ENCODE results near the gene DPYSL3. TPM values are rescaled to one million over a fixed set of nuclear protein-coding genes. Genes with fewer than 3 reads are reported as not detected.
A peak's percentile ranks its signal among the peaks of the same experiment; 100 is the strongest.

Gene DPYSL3
- total RNA-seq, 1 experiment from 2014 or later = 24.8 TPM

DNA sequence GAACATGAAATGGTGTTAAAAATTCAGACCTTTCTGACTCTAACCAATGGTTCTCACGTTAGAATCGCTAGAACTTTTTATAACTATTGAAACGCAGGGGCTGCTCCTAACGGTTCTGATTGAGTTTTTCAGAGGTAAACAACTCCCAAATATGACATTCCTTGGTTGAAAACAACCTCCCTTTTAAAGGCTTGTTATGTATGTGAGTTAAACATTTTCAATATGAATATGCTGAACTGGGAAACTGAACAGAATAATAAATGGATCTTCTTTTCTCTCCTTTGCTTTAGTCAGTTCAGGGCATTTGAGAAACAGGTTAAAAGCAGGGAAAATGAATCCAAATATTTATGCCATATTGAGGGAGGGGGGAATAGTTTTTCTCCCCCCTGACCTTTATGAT, 13.2 kb upstream of the DPYSL3 start:
- no peak overlapping the region for H3K4me3 ChIP-seq (ENCODE audit: low read depth, low read length, poor library complexity, severe bottlenecking)
- no peaks in the 10 kb centered on the region for H3K36me3 ChIP-seq (ENCODE audit: insufficient read depth, low read length, poor library complexity, severe bottlenecking)
- H3K27ac ChIP-seq (ENCODE audit: low read depth, low read length, poor library complexity, severe bottlenecking) = no peak overlapping the region
- no TSS peak for BruUV-seq (replicated peaks)
- CTCF ChIA-PET = no interaction called here
- no peak for DNase-seq (ENCODE audit: low spot score)
- POLR2A ChIA-PET (ENCODE audit: low non-redundant PET) = no interaction called here
- H3K4me1 ChIP-seq (ENCODE audit: insufficient read depth, low read length, poor library complexity, severe bottlenecking) = peaks cover 22% of the 10 kb centered on the region
- no peaks in the 10 kb centered on the region for H3K9me3 ChIP-seq (ENCODE audit: low read depth, low read length, poor library complexity, severe bottlenecking)
- no peak for TF ChIP-seq EZH2 (IDR thresholded peaks at IDR 0.05; ENCODE audit: borderline replicate concordance, low read depth, low read length, poor library complexity, severe bottlenecking)
- TF ChIP-seq, protein P1, sequence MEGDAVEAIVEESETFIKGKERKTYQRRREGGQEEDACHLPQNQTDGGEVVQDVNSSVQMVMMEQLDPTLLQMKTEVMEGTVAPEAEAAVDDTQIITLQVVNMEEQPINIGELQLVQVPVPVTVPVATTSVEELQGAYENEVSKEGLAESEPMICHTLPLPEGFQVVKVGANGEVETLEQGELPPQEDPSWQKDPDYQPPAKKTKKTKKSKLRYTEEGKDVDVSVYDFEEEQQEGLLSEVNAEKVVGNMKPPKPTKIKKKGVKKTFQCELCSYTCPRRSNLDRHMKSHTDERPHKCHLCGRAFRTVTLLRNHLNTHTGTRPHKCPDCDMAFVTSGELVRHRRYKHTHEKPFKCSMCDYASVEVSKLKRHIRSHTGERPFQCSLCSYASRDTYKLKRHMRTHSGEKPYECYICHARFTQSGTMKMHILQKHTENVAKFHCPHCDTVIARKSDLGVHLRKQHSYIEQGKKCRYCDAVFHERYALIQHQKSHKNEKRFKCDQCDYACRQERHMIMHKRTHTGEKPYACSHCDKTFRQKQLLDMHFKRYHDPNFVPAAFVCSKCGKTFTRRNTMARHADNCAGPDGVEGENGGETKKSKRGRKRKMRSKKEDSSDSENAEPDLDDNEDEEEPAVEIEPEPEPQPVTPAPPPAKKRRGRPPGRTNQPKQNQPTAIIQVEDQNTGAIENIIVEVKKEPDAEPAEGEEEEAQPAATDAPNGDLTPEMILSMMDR (conservative IDR thresholded peaks at IDR 0.05; ENCODE audit: low read depth, low read length) = no peak
- intact Hi-C loops (cut with micrococcal nuclease; ENCODE audit: unreplicated experiment) = no loop called here
- H3K27me3 ChIP-seq (replicated peaks; ENCODE audit: insufficient read depth, low read depth, low read length, poor library complexity) = no peaks in the 10 kb centered on the region

DNA sequence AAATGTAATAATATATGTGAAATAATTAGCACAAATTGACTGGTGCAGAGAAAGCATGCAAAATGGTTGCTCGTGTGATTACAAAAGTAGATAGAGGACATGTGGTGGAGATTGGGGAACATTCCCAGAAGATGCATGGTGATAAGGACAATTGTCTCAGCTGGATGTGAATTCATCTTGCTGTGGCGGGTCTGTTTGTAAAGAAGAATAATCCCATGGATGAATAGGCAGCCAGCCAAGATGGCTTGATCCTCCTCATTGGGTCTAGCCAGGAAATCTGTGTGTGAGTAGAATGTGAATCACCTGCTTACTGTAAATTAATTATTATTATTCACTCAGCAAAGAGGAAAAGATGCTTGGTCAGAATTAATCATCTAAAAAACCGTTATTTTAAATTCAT, 12.6 kb upstream of the DPYSL3 start:
- H3K27ac ChIP-seq (ENCODE audit: low read depth, low read length, poor library complexity, severe bottlenecking) = no peak overlapping the region
- H3K4me3 ChIP-seq (ENCODE audit: low read depth, low read length, poor library complexity, severe bottlenecking) = no peak overlapping the region
- CTCF ChIA-PET = no interaction called here
- H3K9me3 ChIP-seq (ENCODE audit: low read depth, low read length, poor library complexity, severe bottlenecking) = no peaks in the 10 kb centered on the region
- no TSS peak for BruUV-seq (replicated peaks)
- H3K36me3 ChIP-seq (ENCODE audit: insufficient read depth, low read length, poor library complexity, severe bottlenecking) = no peaks in the 10 kb centered on the region
- no peak for TF ChIP-seq EZH2 (IDR thresholded peaks at IDR 0.05; ENCODE audit: borderline replicate concordance, low read depth, low read length, poor library complexity, severe bottlenecking)
- TF ChIP-seq, protein P1 (conservative IDR thresholded peaks at IDR 0.05; ENCODE audit: low read depth, low read length) = no peak
- intact Hi-C loops (cut with micrococcal nuclease; ENCODE audit: unreplicated experiment) = no loop called here
- DNase-seq (ENCODE audit: low spot score) = peak; percentile 91
- POLR2A ChIA-PET (ENCODE audit: low non-redundant PET) = no interaction called here
- no peaks in the 10 kb centered on the region for H3K27me3 ChIP-seq (replicated peaks; ENCODE audit: insufficient read depth, low read depth, low read length, poor library complexity)
- H3K4me1 ChIP-seq (ENCODE audit: insufficient read depth, low read length, poor library complexity, severe bottlenecking) = peaks cover 22% of the 10 kb centered on the region

DNA sequence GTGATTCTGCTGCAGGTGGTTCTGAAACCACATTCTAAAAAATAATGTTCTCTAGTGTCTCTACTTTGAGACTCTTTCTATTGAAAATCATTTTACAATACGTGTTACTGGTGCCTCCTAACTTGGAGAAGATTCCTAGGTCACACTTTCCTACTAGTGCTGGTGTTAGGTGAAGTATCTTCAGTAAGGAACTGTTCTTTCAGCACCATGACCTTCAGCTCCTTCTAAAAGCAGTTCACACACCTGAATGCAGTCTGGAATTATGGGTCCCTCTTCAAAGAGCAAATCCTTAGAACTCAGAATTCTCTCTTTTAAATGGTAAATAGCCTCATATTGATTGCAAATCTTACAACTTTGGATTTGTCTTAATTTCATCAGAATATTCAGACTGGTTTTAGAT, 10.6 kb upstream of the DPYSL3 start:
- peaks cover 23% of the 10 kb centered on the region for H3K4me1 ChIP-seq (ENCODE audit: insufficient read depth, low read length, poor library complexity, severe bottlenecking)
- TF ChIP-seq, protein P1 (conservative IDR thresholded peaks at IDR 0.05; ENCODE audit: low read depth, low read length) = no peak
- TF ChIP-seq EZH2 (IDR thresholded peaks at IDR 0.05; ENCODE audit: borderline replicate concordance, low read depth, low read length, poor library complexity, severe bottlenecking) = no peak
- no TSS peak for BruUV-seq (replicated peaks)
- no peaks in the 10 kb centered on the region for H3K9me3 ChIP-seq (ENCODE audit: low read depth, low read length, poor library complexity, severe bottlenecking)
- no peak overlapping the region for H3K4me3 ChIP-seq (ENCODE audit: low read depth, low read length, poor library complexity, severe bottlenecking)
- H3K27ac ChIP-seq (ENCODE audit: low read depth, low read length, poor library complexity, severe bottlenecking) = no peak overlapping the region
- ChIA-PET CTCF (no interaction called here), POLR2A (ENCODE audit: low non-redundant PET) (no interaction called here)
- intact Hi-C loops (cut with micrococcal nuclease; ENCODE audit: unreplicated experiment) = no loop called here
- no peaks in the 10 kb centered on the region for H3K36me3 ChIP-seq (ENCODE audit: insufficient read depth, low read length, poor library complexity, severe bottlenecking)
- DNase-seq (ENCODE audit: low spot score) = no peak
- no peaks in the 10 kb centered on the region for H3K27me3 ChIP-seq (replicated peaks; ENCODE audit: insufficient read depth, low read depth, low read length, poor library complexity)
